ENCODE results near the gene HMGA1. TPM values are rescaled to one million over a fixed set of nuclear protein-coding genes. Genes with fewer than 3 reads are reported as not detected.

Gene HMGA1
- total and polyA plus RNA-seq, 8 donors, result 17.0 to 38.7 (median 21.5) TPM

GRCh38 chr6:34201455-34202107 is 35.1 kb upstream of the HMGA1 start:
- H3K9me3 ChIP-seq, result no peaks in the 10 kb centered on the region
- DNase-seq, result no peak
- intact Hi-C loops (cut with DNase I), result no loop called here
- 84 to 96% methylated on average over 4 of the region's 4 CpGs for WGBS, 2 donors
- H3K4me1 ChIP-seq, result no peaks in the 10 kb centered on the region
- no peak for FAIRE-seq
- ATAC-seq, result no peak
- no peak overlapping the region for H3K4me3 ChIP-seq
- no peak overlapping the region for H3K27ac ChIP-seq
- no peak for TF ChIP-seq CTCF (IDR thresholded peaks at IDR 0.05)
- no peaks in the 10 kb centered on the region for H3K36me3 ChIP-seq
- no peaks in the 10 kb centered on the region for H3K27me3 ChIP-seq

- no peak overlapping the region for H3K27ac ChIP-seq
- H3K4me3 ChIP-seq, result no peak overlapping the region
- TF ChIP-seq CTCF (IDR thresholded peaks at IDR 0.05), result no peak
- FAIRE-seq (no peak), DNase-seq (peak in 1 of 6 donors; percentile 60), ATAC-seq (no peak)
- no peaks in the 10 kb centered on the region for H3K4me1 ChIP-seq
- H3K27me3 ChIP-seq, result no peaks in the 10 kb centered on the region
- 62 to 77% methylated on average over 20 of the region's 20 CpGs for WGBS, 2 donors
- H3K36me3 ChIP-seq, result no peaks in the 10 kb centered on the region
- H3K9me3 ChIP-seq, result no peaks in the 10 kb centered on the region
- intact Hi-C loops (cut with DNase I), result no loop called here
These were observed 34.1 kb upstream of the HMGA1 start for GRCh38 chr6:34202329-34203201.

- intact Hi-C loops (cut with DNase I), result no loop called here
- TF ChIP-seq CTCF (IDR thresholded peaks at IDR 0.05), result no peak
- FAIRE-seq, result no peak
- Histone ChIP-seq H3K27ac (no peak overlapping the region), H3K9me3 (no peaks in the 10 kb centered on the region), H3K36me3 (no peaks in the 10 kb centered on the region), H3K27me3 (no peaks in the 10 kb centered on the region), H3K4me1 (no peaks in the 10 kb centered on the region), H3K4me3 (no peak overlapping the region)
- no peak for DNase-seq
- no peak for ATAC-seq
- WGBS, 2 donors, result 85 to 88% methylated on average over 4 of the region's 4 CpGs
These were observed 32.0 kb upstream of the HMGA1 start for GRCh38 chr6:34204693-34205092.

GRCh38 chr6:34205466-34205865 is 31.2 kb upstream of the HMGA1 start:
- Histone ChIP-seq H3K36me3 (no peaks in the 10 kb centered on the region), H3K4me1 (no peaks in the 10 kb centered on the region), H3K9me3 (no peaks in the 10 kb centered on the region), H3K4me3 (no peak overlapping the region), H3K27ac (no peak overlapping the region), H3K27me3 (no peaks in the 10 kb centered on the region)
- no peak for DNase-seq
- ATAC-seq, result no peak
- TF ChIP-seq CTCF (IDR thresholded peaks at IDR 0.05), result no peak
- intact Hi-C loops (cut with DNase I), result no loop called here
- WGBS, 2 donors, result 91 to 94% methylated on average over 3 of the region's 3 CpGs
- FAIRE-seq, result no peak

- FAIRE-seq (no peak), DNase-seq (no peak), ATAC-seq (no peak)
- Histone ChIP-seq H3K36me3 (no peaks in the 10 kb centered on the region), H3K4me3 (no peak overlapping the region), H3K27ac (no peak overlapping the region), H3K27me3 (no peaks in the 10 kb centered on the region), H3K9me3 (no peaks in the 10 kb centered on the region), H3K4me1 (no peaks in the 10 kb centered on the region)
- WGBS, 2 donors, result 77 to 80% methylated on average over 2 of the region's 2 CpGs
- TF ChIP-seq CTCF (IDR thresholded peaks at IDR 0.05), result no peak
- intact Hi-C loops (cut with DNase I), result no loop called here
These were observed 30.8 kb upstream of the HMGA1 start for GRCh38 chr6:34205916-34206315.

Measured in pancreas (tissue), 10 donors.